GM18526 (cell line): Measurements from ENCODE around the gene LYPD6B.

ENCODE experiments used
- POLR2A ChIP-seq: IDR thresholded peaks from 3 replicates; pipeline ENCODE4 v1.6.1; 2011; ENCODE audit not compliant: insufficient read length; ENCODE audit errors: extremely low read depth

LYPD6B gene

DNA sequence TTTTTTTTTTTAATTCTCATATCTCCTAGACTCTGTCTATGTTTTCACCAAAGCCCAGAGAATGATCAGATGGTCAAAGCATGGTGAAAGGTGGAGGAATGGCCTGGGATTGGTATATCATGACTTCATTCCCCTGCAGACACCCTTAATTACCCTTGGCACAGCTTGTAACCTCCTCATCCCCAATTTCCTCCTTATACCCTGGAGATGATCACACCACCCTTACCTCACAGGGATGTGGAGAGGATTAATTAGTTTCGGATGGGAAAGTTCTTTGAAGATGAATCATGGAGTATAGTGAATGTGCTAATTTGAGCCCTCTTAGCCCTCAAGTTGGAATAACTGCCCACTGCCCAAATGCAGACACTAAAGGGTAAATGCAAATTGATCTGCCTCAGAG lies 153.9 kb downstream of the LYPD6B start:
- no peak for TF ChIP-seq POLR2A

DNA sequence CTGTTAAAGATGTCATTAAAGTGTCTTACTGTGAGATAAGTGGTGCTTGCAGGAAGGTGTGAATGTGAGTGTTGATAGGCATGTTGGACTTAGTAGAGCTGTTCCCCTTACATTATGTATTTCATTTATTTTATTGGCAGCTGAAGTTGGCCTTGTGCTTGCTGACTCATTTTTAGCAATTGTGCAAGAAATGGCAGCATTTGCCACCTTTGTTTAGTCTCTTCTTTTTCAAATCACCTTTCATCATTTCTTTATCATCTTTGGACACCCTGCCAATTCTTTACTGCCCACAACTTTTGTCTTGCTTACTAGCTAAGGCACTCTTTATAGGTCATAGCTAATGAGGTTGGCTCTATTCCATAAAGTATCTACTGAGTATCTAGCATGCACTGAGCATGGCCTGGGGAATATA lies 161.6 kb downstream of the LYPD6B start:
- TF ChIP-seq POLR2A: no peak

DNA sequence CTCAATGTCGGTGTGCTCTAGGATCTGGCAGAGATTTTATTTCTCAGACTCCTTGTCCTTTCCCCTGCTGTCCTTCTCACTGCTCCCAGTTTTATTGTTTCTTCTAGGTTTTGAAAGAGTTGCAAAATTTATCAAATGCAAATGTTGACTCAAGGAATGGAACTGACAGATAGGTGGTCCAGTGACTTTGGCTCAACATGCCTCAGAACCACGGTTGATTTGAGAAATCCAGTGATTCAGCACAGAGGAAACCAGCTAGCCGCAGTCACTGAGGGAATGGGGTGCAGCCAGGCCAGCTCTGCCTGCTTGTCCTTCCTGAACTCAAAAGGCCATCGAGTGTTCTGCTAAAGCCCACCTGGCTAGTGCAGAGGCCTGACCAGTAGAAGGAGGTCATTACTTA lies 166.2 kb downstream of the LYPD6B start:
- TF ChIP-seq POLR2A: no peak

GRCh38 chr2:149205143-149205542 lies 166.6 kb downstream of the LYPD6B start:
- TF ChIP-seq POLR2A: no peak

GRCh38 chr2:149213764-149214493 lies 175.4 kb downstream of the LYPD6B start:
- TF ChIP-seq POLR2A: no peak

GRCh38 chr2:149218497-149218896 lies 180.0 kb downstream of the LYPD6B start:
- TF ChIP-seq POLR2A: no peak

- no peak for TF ChIP-seq POLR2A
These were observed 181.4 kb downstream of the LYPD6B start for GRCh38 chr2:149219856-149220255.

- TF ChIP-seq POLR2A: no peak
These were observed 182.5 kb downstream of the LYPD6B start for GRCh38 chr2:149221002-149221401.

GRCh38 chr2:149221898-149222297 lies 183.4 kb downstream of the LYPD6B start:
- no peak for TF ChIP-seq POLR2A

DNA sequence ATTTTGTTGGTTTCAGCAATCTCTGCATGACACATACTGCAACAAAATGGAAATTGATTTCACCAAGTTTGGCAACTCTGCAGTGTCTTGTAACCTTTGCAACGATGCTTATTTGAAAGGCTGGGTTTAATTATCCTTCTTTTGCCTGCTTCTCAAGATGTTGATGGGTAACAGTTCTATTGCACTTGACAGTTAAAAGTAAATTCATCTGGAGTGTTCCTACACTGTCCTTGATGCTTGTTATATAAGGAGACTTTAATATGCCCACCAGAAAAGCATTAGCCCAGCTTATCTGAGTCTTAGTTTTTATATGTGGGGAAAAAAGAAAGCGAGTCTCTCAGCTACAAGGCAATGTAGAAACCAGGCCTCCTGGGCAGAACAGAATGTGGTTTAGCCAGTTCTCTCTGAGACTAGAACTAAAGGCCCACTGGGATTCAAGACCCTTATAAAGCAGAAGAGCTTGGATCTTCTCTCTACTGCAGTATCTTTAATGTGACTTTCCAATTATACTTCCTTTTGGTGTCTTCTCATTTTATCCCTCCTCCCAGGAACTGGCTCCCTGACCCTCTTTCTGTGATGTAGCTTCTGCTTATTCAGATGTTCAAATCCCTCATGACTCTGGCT lies 185.1 kb downstream of the LYPD6B start:
- no peak for TF ChIP-seq POLR2A

DNA sequence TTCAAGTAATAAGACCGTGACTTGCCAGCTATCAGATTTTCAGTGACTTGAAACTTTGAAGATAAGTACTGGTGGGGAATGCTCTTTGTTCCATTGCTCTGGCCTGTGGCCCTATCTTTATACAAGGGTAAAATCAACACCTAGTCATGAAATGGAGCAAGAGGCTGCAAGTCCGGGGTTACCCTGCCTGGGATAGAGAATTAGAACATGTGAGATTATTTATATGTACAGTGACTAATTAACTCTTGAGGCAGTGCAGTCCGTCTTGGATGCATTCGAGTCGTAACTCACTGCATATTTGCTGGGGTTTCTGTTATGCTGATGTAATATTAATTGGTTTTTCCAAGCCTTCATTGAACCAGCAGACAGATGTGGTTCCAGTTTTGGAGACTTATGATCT lies 186.0 kb downstream of the LYPD6B start:
- no peak for TF ChIP-seq POLR2A

DNA sequence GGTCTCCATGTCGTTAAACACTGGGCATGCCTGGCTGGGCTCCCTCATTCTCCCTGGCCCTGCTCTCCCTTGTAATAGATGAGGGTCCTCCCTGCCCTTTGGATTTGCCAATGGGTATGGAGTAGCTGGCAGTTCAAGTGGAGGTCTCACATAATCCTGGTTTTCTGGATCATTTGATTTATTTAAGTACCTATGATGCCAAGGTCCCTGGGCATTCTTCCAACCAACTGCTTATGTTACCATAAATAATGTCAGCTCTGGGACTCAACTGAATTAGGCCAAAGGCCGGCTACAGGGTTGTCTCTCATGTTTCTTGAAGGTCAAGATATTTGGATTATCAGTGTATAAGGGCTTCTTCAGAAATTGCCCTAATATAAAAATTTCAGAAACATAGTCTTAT lies 186.9 kb downstream of the LYPD6B start:
- TF ChIP-seq POLR2A: no peak

GRCh38 chr2:149226790-149227189 lies 188.3 kb downstream of the LYPD6B start:
- no peak for TF ChIP-seq POLR2A

GRCh38 chr2:149235816-149236375 lies 197.4 kb downstream of the LYPD6B start:
- TF ChIP-seq POLR2A: no peak

DNA sequence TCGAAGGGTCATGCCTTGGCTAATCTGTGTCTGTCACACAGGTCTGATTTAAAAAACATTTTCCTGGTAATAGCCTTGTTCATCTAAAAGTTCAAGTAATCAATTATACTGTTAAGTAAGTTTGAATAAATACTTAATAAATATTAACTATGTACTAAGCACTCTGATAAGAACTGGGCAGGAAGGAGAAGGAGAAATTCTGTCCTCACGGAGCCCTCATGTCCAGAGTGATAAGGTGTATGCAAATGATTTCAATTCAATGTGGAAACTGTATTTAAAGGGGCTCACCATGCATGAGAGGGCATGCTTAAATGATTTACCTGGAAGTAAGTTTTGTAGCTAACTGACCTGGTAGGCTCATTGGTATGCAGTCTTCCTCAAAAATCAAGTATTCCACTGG lies 197.9 kb downstream of the LYPD6B start:
- TF ChIP-seq POLR2A: no peak

DNA sequence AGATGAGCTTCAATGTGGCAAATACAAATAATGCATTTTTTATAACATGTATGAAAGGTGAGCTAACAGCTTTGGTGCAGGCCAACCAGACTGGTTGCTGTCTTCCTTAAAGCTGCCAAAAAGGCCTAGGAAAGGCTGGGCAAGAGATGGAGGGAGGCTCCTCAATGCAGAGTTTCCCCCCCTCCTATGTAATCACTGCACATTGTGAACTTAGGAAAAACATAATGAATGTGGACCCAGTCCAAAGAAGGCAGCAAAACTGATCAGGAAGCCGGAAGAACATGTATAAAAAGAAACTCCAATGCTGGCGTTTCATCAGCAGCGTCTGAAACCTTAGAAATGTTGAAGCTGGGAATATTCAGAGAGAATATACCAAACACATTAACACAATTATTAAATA lies 207.7 kb downstream of the LYPD6B start:
- no peak for TF ChIP-seq POLR2A

GRCh38 chr2:149258531-149258930 lies 220.0 kb downstream of the LYPD6B start:
- no peak for TF ChIP-seq POLR2A

- no peak for TF ChIP-seq POLR2A
These were observed 220.6 kb downstream of the LYPD6B start for GRCh38 chr2:149259136-149259535.
